ENCODE results near the gene C6orf47. TPM values are rescaled to one million over a fixed set of nuclear protein-coding genes. Genes with fewer than 3 reads are reported as not detected.

Gene C6orf47
- total and polyA plus RNA-seq, 2 donors (not counting 3 experiments of a cell fraction or from before 2014, with no cell fraction given) = 5.8 to 12.8 TPM

DNA sequence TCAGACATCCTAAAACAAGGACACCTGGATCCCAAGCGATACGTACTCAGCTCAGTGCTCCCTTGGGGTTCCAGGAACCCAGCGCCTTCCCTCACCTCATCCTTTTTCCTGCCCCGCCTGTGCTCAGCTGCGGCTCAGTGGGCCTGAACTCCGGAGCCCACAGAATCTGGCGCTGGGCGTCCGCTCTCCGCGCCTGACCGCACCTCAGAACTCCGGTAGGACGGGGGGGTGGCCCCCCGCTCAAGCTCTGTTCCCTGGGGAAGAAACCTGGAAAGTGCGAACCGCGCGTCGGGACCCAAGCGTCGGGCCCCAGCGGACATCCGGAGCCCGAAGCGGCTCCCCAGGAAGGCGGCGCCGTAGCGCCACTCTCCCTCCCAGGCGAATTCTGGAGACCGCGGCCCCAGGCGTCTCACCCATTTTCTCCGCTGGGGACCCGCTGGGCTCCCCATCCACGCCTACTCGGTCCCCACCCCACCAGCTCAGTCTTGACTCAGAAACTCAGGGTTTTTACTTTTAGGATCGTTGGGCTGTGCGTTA lies 20.6 kb upstream of the C6orf47 start:
- H3K9me3 ChIP-seq (replicated peaks; ENCODE audit: control insufficient read depth, insufficient read depth, low read length) = no peaks in the 10 kb centered on the region
- H3K36me3 ChIP-seq (ENCODE audit: control insufficient read depth in 2 of 2, extremely low read depth in 1 of 2, insufficient read depth in 2 of 2, low read length in 2 of 2) = peaks cover 0 to under 1% of the 10 kb centered on the region in 2 experiments
- H3K4me3 ChIP-seq (replicated peaks in 1 of 3; ENCODE audit: insufficient read depth in 1 of 3, low read depth in 1 of 3, low read length in 3 of 3) = peak overlapping the region; percentile 18 to 59 (median 47)
- peak overlapping the region; percentile 94 for H2AFZ ChIP-seq (ENCODE audit: low read depth, low read length)
- dilution Hi-C loops (cut with MboI; ENCODE audit: extremely low pct_ligation_motif_present, low sequenced_read_pairs) = no loop called here
- intact Hi-C loops (cut with micrococcal nuclease) = loop anchor here (1.0 to 2.0 kb wide), 3 partner anchors 14 to 208 kb away; partner anchors contain the start of genes ABHD16A and CSNK2B
- H3K9ac ChIP-seq (replicated peaks; ENCODE audit: extremely low read depth, insufficient read depth, low read length) = peak overlapping the region; percentile 30
- no peaks in the 10 kb centered on the region for H3K79me2 ChIP-seq (ENCODE audit: control insufficient read depth, insufficient read depth, low read length)
- H4K20me1 ChIP-seq (replicated peaks; ENCODE audit: control insufficient read depth, extremely low read depth, insufficient read depth, low read length) = no peaks in the 10 kb centered on the region
- H3K4me2 ChIP-seq (ENCODE audit: insufficient read depth, low read length) = peak overlapping the region; percentile 65
- H3K9me1 ChIP-seq (replicated peaks; ENCODE audit: control insufficient read depth, extremely low read depth, insufficient read depth, low read length) = no peaks in the 10 kb centered on the region
- H3K27ac ChIP-seq (ENCODE audit: insufficient read depth, low read depth, low read length) = peak overlapping the region; percentile 18
- BruUV-seq (replicated peaks) = TSS peak; percentile 57
- TF ChIP-seq MAX (IDR thresholded peaks at IDR 0.05; ENCODE audit: insufficient read depth, insufficient read length) = no peak
- TF ChIP-seq MYC (IDR thresholded peaks at IDR 0.05; ENCODE audit: low read depth, low read length) = no peak
- peak; percentile 68 for TF ChIP-seq POLR2A (IDR thresholded peaks at IDR 0.05; ENCODE audit: low read depth, low read length)
- no peak for TF ChIP-seq FOS (IDR thresholded peaks at IDR 0.05; ENCODE audit: borderline replicate concordance, insufficient read depth, low read length)
- TF ChIP-seq JUN (IDR thresholded peaks at IDR 0.05; ENCODE audit: borderline replicate concordance, insufficient read depth, insufficient read length, low read depth) = no peak
- TF ChIP-seq EZH2 (IDR thresholded peaks at IDR 0.05; ENCODE audit: borderline replicate concordance, low read depth, low read length, severe bottlenecking) = no peak
- TF ChIP-seq CTCF (IDR thresholded peaks at IDR 0.05; ENCODE audit: extremely low read depth in 1 of 2, insufficient read depth in 1 of 2, low read depth in 1 of 2, low read length in 2 of 2) = peak in 1 of 2 donors; percentile 31
- TF ChIP-seq GATA2 (IDR thresholded peaks at IDR 0.05; ENCODE audit: insufficient read depth, insufficient read length, low read depth, low read length) = no peak
- peak; percentile 54 for TF ChIP-seq POLR2AphosphoS5 (IDR thresholded peaks at IDR 0.05; ENCODE audit: insufficient read depth, low read depth, low read length)
- CTCF ChIA-PET = interaction anchor here (0.6 to 3.5 kb wide), 15 partner anchors 8 to 271 kb away, joined by 3 to 44 read pairs (median 6); partner anchors contain the start of genes ABHD16A, DDAH2, HSPA1B and MSH5
- no peaks in the 10 kb centered on the region for H3K27me3 ChIP-seq (ENCODE audit: control insufficient read depth in 2 of 2, insufficient read depth in 2 of 2, low read length in 2 of 2)
- DNase-seq (ENCODE audit: low read depth, low spot score) (peak; percentile 26), FAIRE-seq (no peak)
- POLR2A ChIA-PET = interaction anchor here (0.6 kb wide), 1 partner anchor 56 kb away, joined by 3 read pairs; no protein-coding TSS in a partner anchor
- H3K4me1 ChIP-seq (ENCODE audit: control insufficient read depth, extremely low read depth, insufficient read depth, low read length) = peaks cover 8% of the 10 kb centered on the region

All from endothelial cell of umbilical vein (primary cell).